Endothelial cell (in vitro differentiated cells): ENCODE data around the gene C17orf50. TPM values are rescaled to one million over a fixed set of nuclear protein-coding genes. Genes with fewer than 3 reads are reported as not detected.

Experiments used
- DNase-seq: peaks from one replicate; pipeline ENCODE4 v3.0.0; 2021; ENCODE audit warnings: low spot score
- H3K27ac Mint-ChIP-seq: one replicate; pipeline ENCODE4 v1.8.0; 2021; ENCODE audit warnings: mixed read lengths, inconsistent platforms; ENCODE audit not compliant: unreplicated experiment
- H3K27me3 Mint-ChIP-seq: one replicate; pipeline ENCODE4 v1.8.0; 2021; ENCODE audit warnings: mild to moderate bottlenecking, moderate library complexity, mixed read lengths, inconsistent platforms; ENCODE audit not compliant: unreplicated experiment
- H3K36me3 Mint-ChIP-seq: one replicate; pipeline ENCODE4 v1.8.0; 2021; ENCODE audit warnings: mild to moderate bottlenecking, low read depth, mixed read lengths, inconsistent platforms; ENCODE audit not compliant: unreplicated experiment
- H3K4me1 Mint-ChIP-seq: one replicate; pipeline ENCODE4 v1.8.0; 2021; ENCODE audit warnings: mild to moderate bottlenecking, mixed read lengths, inconsistent platforms; ENCODE audit not compliant: unreplicated experiment
- H3K4me3 Mint-ChIP-seq: one replicate; pipeline ENCODE4 v1.8.0; 2021; ENCODE audit warnings: mild to moderate bottlenecking, mixed read lengths, inconsistent platforms; ENCODE audit not compliant: unreplicated experiment
- H3K9me3 Mint-ChIP-seq: one replicate; pipeline ENCODE4 v1.8.0; 2021; ENCODE audit warnings: mixed read lengths, inconsistent platforms; ENCODE audit not compliant: unreplicated experiment
- total RNA-seq: library from RNA; stranded (reverse); fragmentation: NEBNext Ultra II Directional; extraction: Animal tissue kit (Norgen Biotek cat#: 25700); gene quantifications from one replicate; pipeline ENCODE4 v1.2.1, GENCODE V29; 2021; ENCODE audit not compliant: unreplicated experiment
- TF ChIP-seq, protein P1 (sequence below): fragments of 200-600 bp; sonication (generic); IDR thresholded peaks from one replicate; pipeline ENCODE4 v1.5.0; 2021; ENCODE audit warnings: antibody characterized with exemption; ENCODE audit not compliant: unreplicated experiment

The C17orf50 gene
- total RNA-seq, 1 donor from 2014 or later, result 0.90 TPM

- DNase-seq, result no peak
- Mint-ChIP-seq H3K9me3 (no peaks in the 10 kb centered on the region), H3K36me3 (peaks cover 4% of the 10 kb centered on the region), H3K27me3 (peaks cover 19% of the 10 kb centered on the region), H3K27ac (no peak overlapping the region), H3K4me3 (no peak overlapping the region), H3K4me1 (peaks cover 4% of the 10 kb centered on the region)
- TF ChIP-seq, protein P1, sequence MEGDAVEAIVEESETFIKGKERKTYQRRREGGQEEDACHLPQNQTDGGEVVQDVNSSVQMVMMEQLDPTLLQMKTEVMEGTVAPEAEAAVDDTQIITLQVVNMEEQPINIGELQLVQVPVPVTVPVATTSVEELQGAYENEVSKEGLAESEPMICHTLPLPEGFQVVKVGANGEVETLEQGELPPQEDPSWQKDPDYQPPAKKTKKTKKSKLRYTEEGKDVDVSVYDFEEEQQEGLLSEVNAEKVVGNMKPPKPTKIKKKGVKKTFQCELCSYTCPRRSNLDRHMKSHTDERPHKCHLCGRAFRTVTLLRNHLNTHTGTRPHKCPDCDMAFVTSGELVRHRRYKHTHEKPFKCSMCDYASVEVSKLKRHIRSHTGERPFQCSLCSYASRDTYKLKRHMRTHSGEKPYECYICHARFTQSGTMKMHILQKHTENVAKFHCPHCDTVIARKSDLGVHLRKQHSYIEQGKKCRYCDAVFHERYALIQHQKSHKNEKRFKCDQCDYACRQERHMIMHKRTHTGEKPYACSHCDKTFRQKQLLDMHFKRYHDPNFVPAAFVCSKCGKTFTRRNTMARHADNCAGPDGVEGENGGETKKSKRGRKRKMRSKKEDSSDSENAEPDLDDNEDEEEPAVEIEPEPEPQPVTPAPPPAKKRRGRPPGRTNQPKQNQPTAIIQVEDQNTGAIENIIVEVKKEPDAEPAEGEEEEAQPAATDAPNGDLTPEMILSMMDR, result no peak
These were observed 22.1 kb upstream of the C17orf50 start for GRCh38 chr17:35738519-35739133.

DNA sequence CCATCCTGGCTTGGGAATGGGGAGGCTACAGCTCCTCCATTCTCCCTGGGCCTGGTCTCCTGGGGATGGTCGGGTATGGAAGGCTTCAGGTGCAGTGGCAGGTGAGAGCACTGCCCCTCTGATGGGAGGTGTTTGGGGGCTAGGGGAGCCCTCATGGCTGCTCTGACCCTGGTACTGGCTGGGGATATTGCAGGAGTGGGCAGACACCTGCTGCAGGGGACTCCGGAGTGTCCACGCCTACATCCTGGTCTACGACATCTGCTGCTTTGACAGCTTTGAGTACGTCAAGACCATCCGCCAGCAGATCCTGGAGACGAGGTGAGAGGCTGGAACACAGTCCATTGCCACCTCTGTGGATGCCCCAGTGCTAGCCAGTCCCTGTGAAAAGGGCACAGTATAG, 20.5 kb upstream of the C17orf50 start:
- Mint-ChIP-seq H3K9me3 (no peaks in the 10 kb centered on the region), H3K4me1 (peaks cover 4% of the 10 kb centered on the region), H3K27me3 (peaks cover 14% of the 10 kb centered on the region), H3K27ac (no peak overlapping the region), H3K4me3 (no peak overlapping the region), H3K36me3 (no peaks in the 10 kb centered on the region)
- no peak for DNase-seq
- TF ChIP-seq, protein P1, result no peak

GRCh38 chr17:35740997-35741931, 19.4 kb upstream of the C17orf50 start:
- Mint-ChIP-seq H3K27me3 (peaks cover 14% of the 10 kb centered on the region), H3K36me3 (no peaks in the 10 kb centered on the region), H3K9me3 (no peaks in the 10 kb centered on the region), H3K4me1 (peaks cover 4% of the 10 kb centered on the region), H3K4me3 (no peak overlapping the region), H3K27ac (no peak overlapping the region)
- TF ChIP-seq, protein P1, result peak; percentile 25
- DNase-seq, result no peak

DNA sequence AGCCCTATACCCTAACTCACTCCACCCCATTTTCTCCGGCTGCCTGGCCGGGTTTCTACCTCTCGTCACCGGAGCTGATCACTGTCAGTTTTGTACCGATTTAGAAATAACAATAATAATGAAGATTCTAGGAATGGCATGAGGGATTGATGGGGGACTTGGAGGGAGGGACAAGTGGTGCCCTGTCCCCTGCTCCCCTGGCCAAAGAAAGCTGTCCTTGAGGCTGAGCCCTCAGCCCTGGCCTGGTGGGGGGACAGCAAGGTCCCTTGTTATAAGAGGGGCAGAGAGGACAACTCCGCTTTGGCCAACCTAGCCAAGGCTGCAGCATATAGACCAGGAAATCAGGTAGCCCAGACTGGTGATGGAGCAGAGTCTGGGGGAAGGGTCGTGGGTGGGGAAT, 18.2 kb upstream of the C17orf50 start:
- Mint-ChIP-seq H3K4me3 (no peak overlapping the region), H3K27me3 (peaks cover 15% of the 10 kb centered on the region), H3K4me1 (peaks cover 4% of the 10 kb centered on the region), H3K36me3 (no peaks in the 10 kb centered on the region), H3K9me3 (no peaks in the 10 kb centered on the region), H3K27ac (no peak overlapping the region)
- TF ChIP-seq, protein P1, result no peak
- DNase-seq, result no peak
